Smooth muscle cell (in vitro differentiated cells): ENCODE results near the gene KMT5B. TPM values are rescaled to one million over a fixed set of nuclear protein-coding genes. Genes with fewer than 3 reads are reported as not detected.

ENCODE experiments used
- DNase-seq: peaks from one replicate; lab custom pipeline; 2025; ENCODE audit not compliant: unreplicated experiment; lab: John Stamatoyannopoulos, UW
- H2AFZ ChIP-seq: fragments of 200-600 bp; sonication (generic); 2 replicates; pipeline ENCODE4 v1.6.0; 2016; ENCODE audit warnings: antibody characterized with exemption, low read depth, mild to moderate bottlenecking
- H3F3A ChIP-seq: fragments of 200-600 bp; sonication (generic); 2 replicates; pipeline ENCODE4 v1.6.0; 2017; ENCODE audit warnings: antibody characterized with exemption, low read depth
- H3K27ac ChIP-seq: fragments of 200-600 bp; sonication (generic); 2 replicates; pipeline ENCODE4 v1.5.1; 2016; ENCODE audit warnings: low read depth, mild to moderate bottlenecking
- H3K27me3 ChIP-seq: fragments of 200-600 bp; sonication (generic); 2 replicates; pipeline ENCODE4 v1.6.1; 2016; ENCODE audit warnings: low read depth, mild to moderate bottlenecking
- H3K36me3 ChIP-seq: fragments of 200-600 bp; sonication (generic); 2 replicates; pipeline ENCODE4 v1.5.1; 2016; ENCODE audit warnings: low read depth
- H3K4me1 ChIP-seq: fragments of 200-600 bp; sonication (generic); 2 replicates; pipeline ENCODE4 v1.5.1; 2016; ENCODE audit warnings: low read depth
- H3K4me2 ChIP-seq: fragments of 200-600 bp; sonication (generic); 2 replicates; pipeline ENCODE4 v1.6.0; 2016; ENCODE audit warnings: mild to moderate bottlenecking
- H3K4me3 ChIP-seq: fragments of 200-600 bp; sonication (generic); 2 replicates; pipeline ENCODE4 v1.5.1; 2016; ENCODE audit warnings: mild to moderate bottlenecking
- H3K79me2 ChIP-seq: fragments of 200-600 bp; sonication (generic); 2 replicates; pipeline ENCODE4 v1.6.0; 2016; ENCODE audit warnings: low read depth, mild to moderate bottlenecking
- H3K9ac ChIP-seq: fragments of 200-600 bp; sonication (generic); 2 replicates; pipeline ENCODE4 v1.6.0; 2016; ENCODE audit warnings: low read depth
- H3K9me3 ChIP-seq: fragments of 200-600 bp; sonication (generic); replicated peaks from 2 replicates; pipeline ENCODE4 v1.5.1; 2016; ENCODE audit warnings: low read depth
- H4K20me1 ChIP-seq: fragments of 200-600 bp; sonication (generic); 2 replicates; pipeline ENCODE4 v1.6.0; 2016; ENCODE audit warnings: low read depth
- WGBS: methylation state at CpG from one replicate; pipeline ENCODE4 v1.1.7; 2016; ENCODE audit warnings: low lambda C conversion rate; 5-methylcytosine and 5-hydroxymethylcytosine counted together
- polyA plus RNA-seq: library from polyadenylated mRNA; unstranded; fragments of >200 nt; fragmentation: Nextera tagmentation; extraction: Ambion mirVana; gene quantifications from 2 replicates; pipeline ENCODE4 v1.2.1, GENCODE V29; 2016
- total RNA-seq: library from RNA; depleted of rRNA; stranded (reverse); fragments of >200 nt; gene quantifications from 2 replicates; pipeline ENCODE4 v1.2.3, GENCODE V29; 2014
- TF ChIP-seq, protein P1 (sequence below): fragments of 200-600 bp; sonication (generic); IDR thresholded peaks from 2 replicates; pipeline ENCODE4 v1.5.1; 2017; ENCODE audit warnings: borderline replicate concordance, mild to moderate bottlenecking, antibody characterized with exemption; ENCODE audit not compliant: insufficient read depth, poor library complexity, severe bottlenecking

The KMT5B gene
- total RNA-seq (26.5 and 35.0 TPM in 2 replicates), polyA plus RNA-seq (32.1 and 32.9 TPM in 2 replicates)

DNA sequence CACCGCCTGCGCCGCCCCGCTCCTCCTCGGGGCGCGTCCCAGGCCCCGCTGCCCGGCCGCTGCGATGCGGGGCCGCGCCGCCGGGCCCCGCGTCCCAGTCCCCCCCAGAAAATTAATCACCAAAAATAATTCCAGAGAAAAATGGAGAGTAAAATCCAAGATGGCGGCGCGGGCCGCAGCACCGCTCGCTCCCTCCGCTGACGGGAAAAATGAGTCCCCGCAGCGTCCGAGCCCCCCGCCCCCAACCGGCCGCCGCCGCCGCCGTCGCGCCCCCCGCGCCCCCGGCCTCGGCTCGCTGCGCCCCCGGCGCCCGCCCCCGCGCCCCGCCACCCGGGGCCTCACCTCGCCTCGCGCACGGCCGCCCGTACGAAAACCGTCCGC is at the start of gene KMT5B:
Gene KMT5B, minus strand, starts transcription at position 162 of the 381 bp plus-strand sequence. CDS start 23,220 bp downstream, outside the sequence.
- Histone ChIP-seq H3K36me3 (no peaks in the 10 kb centered on the region), H3K4me1 (peaks cover 13% of the 10 kb centered on the region), H3F3A (no peaks in the 10 kb centered on the region), H3K27me3 (no peaks in the 10 kb centered on the region), H3K79me2 (peaks cover 44% of the 10 kb centered on the region), H3K9me3 (no peaks in the 10 kb centered on the region), H4K20me1 (peaks cover 45% of the 10 kb centered on the region), H2AFZ (peak within 1 kb of the TSS; percentile 83), H3K9ac (peak within 1 kb of the TSS; percentile 98), H3K4me2 (peak within 1 kb of the TSS; percentile 98), H3K27ac (peak within 1 kb of the TSS; percentile 99), H3K4me3 (peak within 1 kb of the TSS; percentile 100)
- WGBS, result 2% methylated on average over 16 of the region's 60 CpGs
- peak; percentile 68 for DNase-seq
- TF ChIP-seq, protein P1, sequence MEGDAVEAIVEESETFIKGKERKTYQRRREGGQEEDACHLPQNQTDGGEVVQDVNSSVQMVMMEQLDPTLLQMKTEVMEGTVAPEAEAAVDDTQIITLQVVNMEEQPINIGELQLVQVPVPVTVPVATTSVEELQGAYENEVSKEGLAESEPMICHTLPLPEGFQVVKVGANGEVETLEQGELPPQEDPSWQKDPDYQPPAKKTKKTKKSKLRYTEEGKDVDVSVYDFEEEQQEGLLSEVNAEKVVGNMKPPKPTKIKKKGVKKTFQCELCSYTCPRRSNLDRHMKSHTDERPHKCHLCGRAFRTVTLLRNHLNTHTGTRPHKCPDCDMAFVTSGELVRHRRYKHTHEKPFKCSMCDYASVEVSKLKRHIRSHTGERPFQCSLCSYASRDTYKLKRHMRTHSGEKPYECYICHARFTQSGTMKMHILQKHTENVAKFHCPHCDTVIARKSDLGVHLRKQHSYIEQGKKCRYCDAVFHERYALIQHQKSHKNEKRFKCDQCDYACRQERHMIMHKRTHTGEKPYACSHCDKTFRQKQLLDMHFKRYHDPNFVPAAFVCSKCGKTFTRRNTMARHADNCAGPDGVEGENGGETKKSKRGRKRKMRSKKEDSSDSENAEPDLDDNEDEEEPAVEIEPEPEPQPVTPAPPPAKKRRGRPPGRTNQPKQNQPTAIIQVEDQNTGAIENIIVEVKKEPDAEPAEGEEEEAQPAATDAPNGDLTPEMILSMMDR, result no peak

DNA sequence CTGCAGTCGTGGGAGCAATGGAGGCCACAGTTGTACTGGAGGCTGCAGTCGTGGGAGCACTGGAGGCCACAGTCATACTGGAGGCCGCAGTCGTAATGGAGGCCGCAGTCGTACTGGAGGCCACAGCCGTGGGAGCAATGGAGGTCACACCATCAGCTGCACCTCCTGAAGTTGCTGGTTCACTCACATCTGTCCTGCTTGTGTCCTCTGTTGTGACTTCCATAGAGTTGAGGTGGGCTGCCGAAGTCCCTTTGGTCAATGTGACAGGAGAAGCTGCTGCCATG is 49.4 kb upstream of the KMT5B start:
- WGBS, result over 99% methylated on average over 8 of the region's 8 CpGs
- H3K9ac ChIP-seq, result no peak overlapping the region
- H3K4me2 ChIP-seq, result no peak overlapping the region
- no peaks in the 10 kb centered on the region for H3K4me1 ChIP-seq
- peaks cover 31% of the 10 kb centered on the region for H4K20me1 ChIP-seq
- no peak overlapping the region for H3K27ac ChIP-seq
- H3F3A ChIP-seq, result peaks cover 2% of the 10 kb centered on the region
- no peaks in the 10 kb centered on the region for H3K27me3 ChIP-seq
- H2AFZ ChIP-seq, result no peak overlapping the region
- no peak overlapping the region for H3K4me3 ChIP-seq
- H3K36me3 ChIP-seq, result no peaks in the 10 kb centered on the region
- DNase-seq, result no peak
- TF ChIP-seq, protein P1, result no peak
- H3K79me2 ChIP-seq, result peaks cover 7% of the 10 kb centered on the region
- no peaks in the 10 kb centered on the region for H3K9me3 ChIP-seq

GRCh38 chr11:68261749-68262543 is 48.9 kb upstream of the KMT5B start:
- 98% methylated on average over 24 of the region's 24 CpGs for WGBS
- no peak overlapping the region for H3K4me3 ChIP-seq
- H3F3A ChIP-seq, result peaks cover 2% of the 10 kb centered on the region
- no peak overlapping the region for H3K27ac ChIP-seq
- peaks cover 6% of the 10 kb centered on the region for H3K79me2 ChIP-seq
- H3K36me3 ChIP-seq, result no peaks in the 10 kb centered on the region
- TF ChIP-seq, protein P1, result no peak
- H3K27me3 ChIP-seq, result no peaks in the 10 kb centered on the region
- H3K9ac ChIP-seq, result no peak overlapping the region
- no peak overlapping the region for H3K4me2 ChIP-seq
- DNase-seq, result no peak
- no peaks in the 10 kb centered on the region for H3K9me3 ChIP-seq
- peaks cover 26% of the 10 kb centered on the region for H4K20me1 ChIP-seq
- no peak overlapping the region for H2AFZ ChIP-seq
- no peaks in the 10 kb centered on the region for H3K4me1 ChIP-seq

DNA sequence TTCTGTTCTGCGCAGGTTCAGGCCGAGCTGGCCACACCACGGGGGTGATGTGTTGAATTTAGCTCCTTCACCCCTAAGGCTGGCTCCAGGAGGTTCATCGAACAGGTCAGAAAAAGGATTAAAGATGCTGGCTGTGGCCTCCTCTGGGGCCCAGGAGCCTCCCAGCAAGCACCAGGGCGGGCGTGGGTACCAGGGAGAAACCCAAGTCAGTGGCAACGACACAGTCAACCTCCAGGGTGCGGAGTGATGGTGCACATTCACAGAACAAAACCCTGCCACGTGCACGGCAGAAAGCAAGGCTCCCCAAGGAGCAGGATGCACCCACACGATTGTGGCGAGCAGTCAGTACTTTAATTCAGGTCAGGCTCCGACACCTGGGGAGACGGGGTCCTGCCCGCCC is 47.9 kb upstream of the KMT5B start:
- no peak overlapping the region for H3K4me2 ChIP-seq
- H3K4me1 ChIP-seq, result no peaks in the 10 kb centered on the region
- no peaks in the 10 kb centered on the region for H3K36me3 ChIP-seq
- H3K9me3 ChIP-seq, result no peaks in the 10 kb centered on the region
- H3K4me3 ChIP-seq, result no peak overlapping the region
- no peak overlapping the region for H2AFZ ChIP-seq
- no peak overlapping the region for H3K27ac ChIP-seq
- H3F3A ChIP-seq, result peaks cover 2% of the 10 kb centered on the region
- H3K27me3 ChIP-seq, result no peaks in the 10 kb centered on the region
- peaks cover 19% of the 10 kb centered on the region for H4K20me1 ChIP-seq
- TF ChIP-seq, protein P1, result no peak
- H3K9ac ChIP-seq, result no peak overlapping the region
- 95% methylated on average over 15 of the region's 15 CpGs for WGBS
- peaks cover 6% of the 10 kb centered on the region for H3K79me2 ChIP-seq
- no peak for DNase-seq
